ENCODE results near the gene PMM2. TPM values are rescaled to one million over a fixed set of nuclear protein-coding genes. Genes with fewer than 3 reads are reported as not detected.

The PMM2 gene
- total and polyA plus RNA-seq, 2 donors (not counting 3 experiments of a cell fraction or from before 2014, with no cell fraction given), result 29.0 to 61.3 TPM

GRCh38 chr16:8861563-8862308 is 64.1 kb downstream of the PMM2 start:
- no peak overlapping the region for H3K27ac ChIP-seq (ENCODE audit: insufficient read depth, low read depth, low read length)
- no peaks in the 10 kb centered on the region for H4K20me1 ChIP-seq (replicated peaks; ENCODE audit: control insufficient read depth, extremely low read depth, insufficient read depth, low read length)
- H2AFZ ChIP-seq (ENCODE audit: low read depth, low read length), result no peak overlapping the region
- no TSS peak for BruUV-seq (replicated peaks)
- no peak overlapping the region for H3K9ac ChIP-seq (replicated peaks; ENCODE audit: extremely low read depth, insufficient read depth, low read length)
- H3K36me3 ChIP-seq (ENCODE audit: control insufficient read depth in 2 of 2, extremely low read depth in 1 of 2, insufficient read depth in 2 of 2, low read length in 2 of 2), result peaks cover 0 to 2% of the 10 kb centered on the region in 2 experiments
- H3K9me3 ChIP-seq (replicated peaks; ENCODE audit: control insufficient read depth, insufficient read depth, low read length), result no peaks in the 10 kb centered on the region
- TF ChIP-seq POLR2AphosphoS5 (IDR thresholded peaks at IDR 0.05; ENCODE audit: insufficient read depth, low read depth, low read length), result no peak
- TF ChIP-seq JUN (IDR thresholded peaks at IDR 0.05; ENCODE audit: borderline replicate concordance, insufficient read depth, insufficient read length, low read depth), result no peak
- CTCF ChIA-PET, result interaction anchor here (0.7 kb wide), 1 partner anchor 18 kb away, joined by 3 read pairs; no protein-coding TSS in a partner anchor
- no peak overlapping the region for H3K4me2 ChIP-seq (ENCODE audit: insufficient read depth, low read length)
- no peaks in the 10 kb centered on the region for H3K27me3 ChIP-seq (ENCODE audit: control insufficient read depth in 2 of 2, insufficient read depth in 2 of 2, low read length in 2 of 2)
- intact Hi-C loops (cut with micrococcal nuclease), result no loop called here
- peaks cover 45% of the 10 kb centered on the region for H3K79me2 ChIP-seq (ENCODE audit: control insufficient read depth, insufficient read depth, low read length)
- H3K9me1 ChIP-seq (replicated peaks; ENCODE audit: control insufficient read depth, extremely low read depth, insufficient read depth, low read length), result no peaks in the 10 kb centered on the region
- dilution Hi-C loops (cut with MboI; ENCODE audit: extremely low pct_ligation_motif_present, low sequenced_read_pairs), result no loop called here
- POLR2A ChIA-PET, result interaction anchor here (0.8 kb wide), 1 partner anchor 9 kb away, joined by 8 read pairs; no protein-coding TSS in a partner anchor
- H3K4me1 ChIP-seq (ENCODE audit: control insufficient read depth, extremely low read depth, insufficient read depth, low read length), result peaks cover 8% of the 10 kb centered on the region
- no peak for FAIRE-seq
- DNase-seq (ENCODE audit: low read depth, low spot score), result no peak
- no peak overlapping the region for H3K4me3 ChIP-seq (replicated peaks in 1 of 3; ENCODE audit: insufficient read depth in 1 of 3, low read depth in 1 of 3, low read length in 3 of 3)

- H3K36me3 ChIP-seq (ENCODE audit: control insufficient read depth in 2 of 2, extremely low read depth in 1 of 2, insufficient read depth in 2 of 2, low read length in 2 of 2), result no peaks in the 10 kb centered on the region
- ChIA-PET POLR2A (interaction anchor here (0.7 to 0.9 kb wide), 2 partner anchors 229 to 247 kb away, joined by 4 to 6 read pairs; partner anchors contain the start of gene HAPSTR1), CTCF (interaction anchor here (3.4 kb wide), 1 partner anchor 18 kb away, joined by 20 read pairs; no protein-coding TSS in a partner anchor)
- no peak overlapping the region for H3K27ac ChIP-seq (ENCODE audit: insufficient read depth, low read depth, low read length)
- H3K4me3 ChIP-seq (replicated peaks in 1 of 3; ENCODE audit: insufficient read depth in 1 of 3, low read depth in 1 of 3, low read length in 3 of 3), result no peak overlapping the region
- H3K79me2 ChIP-seq (ENCODE audit: control insufficient read depth, insufficient read depth, low read length), result peaks cover 53% of the 10 kb centered on the region
- H2AFZ ChIP-seq (ENCODE audit: low read depth, low read length), result no peak overlapping the region
- no peaks in the 10 kb centered on the region for H3K27me3 ChIP-seq (ENCODE audit: control insufficient read depth in 2 of 2, insufficient read depth in 2 of 2, low read length in 2 of 2)
- dilution Hi-C loops (cut with MboI; ENCODE audit: extremely low pct_ligation_motif_present, low sequenced_read_pairs) (no loop called here), intact Hi-C loops (cut with micrococcal nuclease) (no loop called here)
- DNase-seq (ENCODE audit: low read depth, low spot score) (no peak), FAIRE-seq (no peak)
- no TSS peak for BruUV-seq (replicated peaks)
- peaks cover 13% of the 10 kb centered on the region for H3K4me1 ChIP-seq (ENCODE audit: control insufficient read depth, extremely low read depth, insufficient read depth, low read length)
- H3K9ac ChIP-seq (replicated peaks; ENCODE audit: extremely low read depth, insufficient read depth, low read length), result no peak overlapping the region
- no peaks in the 10 kb centered on the region for H3K9me1 ChIP-seq (replicated peaks; ENCODE audit: control insufficient read depth, extremely low read depth, insufficient read depth, low read length)
- H3K4me2 ChIP-seq (ENCODE audit: insufficient read depth, low read length), result no peak overlapping the region
- TF ChIP-seq JUN (IDR thresholded peaks at IDR 0.05; ENCODE audit: borderline replicate concordance, insufficient read depth, insufficient read length, low read depth), result no peak
- TF ChIP-seq POLR2AphosphoS5 (IDR thresholded peaks at IDR 0.05; ENCODE audit: insufficient read depth, low read depth, low read length), result peak; percentile 38
- H3K9me3 ChIP-seq (replicated peaks; ENCODE audit: control insufficient read depth, insufficient read depth, low read length), result no peaks in the 10 kb centered on the region
- H4K20me1 ChIP-seq (replicated peaks; ENCODE audit: control insufficient read depth, extremely low read depth, insufficient read depth, low read length), result no peaks in the 10 kb centered on the region
Measured at GRCh38 chr16:8862309-8863130, 64.9 kb downstream of the PMM2 start.
